ENCODE data around the gene ARID5B.

The ARID5B gene

DNA sequence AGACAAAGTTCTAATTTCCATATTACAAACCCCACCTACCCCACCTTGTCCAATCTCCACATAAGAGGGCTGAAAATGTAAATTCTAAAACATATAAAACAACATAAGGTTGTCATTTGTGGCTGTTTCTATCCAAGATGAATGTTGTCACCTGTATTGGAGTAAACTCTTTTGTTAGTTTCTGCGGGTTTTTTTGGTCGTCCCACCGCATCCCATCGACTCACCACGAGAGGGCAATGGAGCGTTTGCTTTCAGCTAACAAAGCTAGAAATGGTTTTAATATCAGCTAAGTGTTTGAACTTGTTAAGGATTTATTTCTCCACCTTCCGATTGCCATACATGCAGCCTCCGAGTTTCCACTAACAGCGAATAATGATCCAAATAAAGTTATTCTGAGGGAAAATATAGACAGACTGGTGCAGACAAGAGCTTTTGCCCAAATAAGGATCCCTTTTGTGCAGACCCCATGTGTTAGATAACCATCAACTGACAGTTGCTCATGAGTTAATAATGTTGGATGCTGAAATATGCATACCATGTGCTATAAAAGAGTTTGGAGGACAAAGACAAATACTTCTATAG is 137.2 kb downstream of the ARID5B start:
- peak; percentile 62 for DNase-seq

DNA sequence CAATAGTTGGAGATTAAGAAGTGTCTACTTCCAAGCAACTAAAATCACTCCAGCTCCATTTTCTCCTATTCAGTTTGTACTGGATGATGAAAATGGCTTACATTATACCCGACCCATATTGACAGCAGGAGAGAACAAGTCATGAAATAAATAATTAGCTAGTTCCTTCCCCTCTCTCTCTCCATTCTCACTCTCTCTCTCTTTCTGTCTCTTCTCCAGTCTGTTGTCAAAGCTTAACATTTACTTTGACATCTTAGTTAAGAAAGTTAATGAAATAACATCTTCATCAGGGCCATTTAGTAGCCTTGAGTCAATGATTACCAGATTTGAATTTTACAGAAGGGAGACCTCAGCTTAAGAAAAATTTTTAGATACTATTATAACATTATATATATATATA is 138.5 kb downstream of the ARID5B start:
- no peak for DNase-seq

DNA sequence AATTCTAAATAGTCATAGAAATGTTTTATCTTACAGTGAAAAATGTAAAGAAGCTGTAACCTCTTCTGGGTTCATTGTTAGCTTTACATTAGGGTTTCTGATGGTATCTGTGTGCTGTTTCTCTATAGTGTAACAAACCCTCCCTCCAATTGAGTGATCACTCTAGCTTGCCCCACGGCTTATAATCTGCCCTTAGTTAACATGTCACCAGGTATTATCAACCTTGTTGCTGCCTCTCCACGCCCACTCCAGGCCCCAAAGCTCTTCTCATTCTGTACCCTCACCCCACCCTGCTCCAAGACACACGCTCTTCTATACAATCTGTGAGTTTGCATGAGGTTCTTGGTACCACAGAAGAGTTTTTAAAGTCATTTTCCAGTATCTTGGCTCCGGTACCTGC is 139.4 kb downstream of the ARID5B start:
- no peak for DNase-seq

DNA sequence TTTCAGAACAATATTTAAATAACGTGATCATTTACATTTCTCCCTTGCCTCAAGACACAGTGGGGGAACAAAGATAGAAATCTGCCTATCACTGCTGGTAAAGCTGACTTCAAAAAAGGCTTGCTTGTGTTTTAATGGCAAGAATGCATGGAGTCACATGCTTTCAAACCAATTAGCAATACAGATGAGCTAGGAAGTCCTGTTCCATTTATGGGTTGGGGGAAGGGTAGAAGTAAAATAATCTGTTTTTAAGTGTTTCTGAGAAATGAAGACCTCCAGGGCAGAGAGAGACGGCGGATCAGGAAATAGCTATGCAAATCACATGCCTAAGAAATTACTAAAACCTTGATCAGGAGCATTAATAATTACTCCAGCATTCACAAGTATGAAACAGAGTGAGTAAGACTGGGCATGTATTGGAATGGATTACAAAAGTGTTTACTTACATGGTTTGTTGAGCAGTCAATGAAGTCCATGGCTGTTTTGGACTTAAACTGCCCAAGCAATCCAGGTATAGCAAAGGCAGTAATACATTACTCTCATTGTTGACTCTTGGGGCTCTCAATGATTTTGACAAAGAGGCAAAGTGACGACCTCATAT is 142.0 kb downstream of the ARID5B start:
- no peak for DNase-seq

DNA sequence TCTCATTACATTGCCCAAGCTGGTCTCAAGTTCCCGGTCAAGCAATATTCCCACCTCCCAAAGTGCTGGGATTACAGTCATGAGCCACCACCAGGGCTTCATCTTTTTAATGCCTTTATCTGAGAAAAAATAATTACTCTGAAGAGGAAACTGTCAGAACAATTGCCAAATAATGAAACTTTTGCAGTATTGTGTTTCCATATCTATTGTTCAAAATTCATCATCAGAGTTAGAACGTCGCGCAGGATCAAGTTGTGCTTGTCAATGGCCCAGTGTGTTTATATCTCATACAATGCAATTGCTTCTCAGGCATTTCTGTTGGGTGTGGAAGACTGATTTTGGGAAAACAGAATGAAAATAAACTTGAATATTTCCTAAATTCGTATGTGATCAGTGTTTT is 143.1 kb downstream of the ARID5B start:
- no peak for DNase-seq

DNA sequence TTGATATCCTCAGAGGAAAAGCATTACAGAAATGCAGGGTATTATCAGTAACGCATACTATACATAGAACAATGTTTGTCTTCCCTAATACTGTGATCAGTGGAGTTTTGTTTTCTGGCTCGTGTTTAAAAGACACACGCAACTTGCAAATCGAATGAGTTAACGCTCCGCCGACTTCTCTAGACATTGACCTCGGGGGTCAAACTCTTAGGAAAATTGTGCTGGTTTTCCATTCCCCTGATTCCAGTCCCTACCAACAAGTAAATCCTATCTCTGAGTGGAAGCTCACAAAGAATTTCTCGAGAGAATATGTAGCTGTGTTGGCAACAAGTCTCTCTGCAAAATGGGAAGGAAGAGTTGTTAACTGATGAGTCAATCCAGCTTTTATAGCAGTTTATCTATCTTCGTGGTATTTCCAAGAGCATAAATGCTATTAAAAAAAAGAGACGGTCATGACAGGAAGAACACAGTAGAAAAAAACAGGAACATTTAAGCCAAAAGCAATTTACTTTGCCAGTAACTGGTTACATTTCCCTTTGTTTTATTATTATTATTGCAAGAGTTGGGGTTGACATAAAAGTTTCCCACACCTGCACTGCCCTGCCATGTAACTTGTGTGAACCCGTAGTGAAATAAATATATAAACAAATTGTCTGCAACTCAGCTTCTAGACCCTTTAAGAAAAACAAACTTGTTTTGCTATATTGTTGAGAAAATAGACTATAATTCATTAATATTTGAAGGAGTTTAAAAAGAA is 144.4 kb downstream of the ARID5B start:
- DNase-seq = no peak

GRCh38 chr10:62046522-62047227 is 145.2 kb downstream of the ARID5B start:
- peak; percentile 15 for DNase-seq

DNA sequence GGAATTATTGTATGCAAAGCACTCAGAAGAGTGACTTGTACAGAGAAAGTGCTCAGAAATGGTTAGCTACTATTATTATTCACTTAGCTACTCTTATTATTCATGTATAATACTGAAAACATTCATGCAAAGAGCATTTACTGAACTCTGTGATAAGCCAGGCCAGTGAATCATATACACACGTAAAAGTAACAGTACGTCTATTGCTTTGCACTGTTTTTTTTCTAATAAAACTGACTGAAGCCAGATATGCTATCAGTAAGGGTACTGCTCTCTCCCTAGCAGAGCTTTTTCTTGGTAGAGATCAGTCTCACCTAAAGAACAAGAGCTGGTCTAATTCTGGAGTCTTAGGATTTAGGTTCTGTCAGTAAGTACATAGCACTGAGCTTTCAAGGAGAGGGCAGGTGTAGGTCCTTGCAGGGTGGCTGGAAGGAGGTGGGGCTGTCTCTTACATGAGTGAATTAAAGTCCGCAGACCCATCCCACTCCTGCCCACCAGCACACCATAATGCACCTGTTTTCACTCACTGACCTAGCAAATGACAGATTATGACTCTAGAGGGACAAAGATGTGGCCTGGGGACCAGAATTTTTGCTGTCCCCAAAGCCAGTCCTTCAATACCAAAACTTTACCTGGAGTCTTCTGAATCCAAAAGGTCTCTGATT is 145.9 kb downstream of the ARID5B start:
- no peak for DNase-seq

GRCh38 chr10:62047960-62048383 is 146.5 kb downstream of the ARID5B start:
- no peak for DNase-seq

DNA sequence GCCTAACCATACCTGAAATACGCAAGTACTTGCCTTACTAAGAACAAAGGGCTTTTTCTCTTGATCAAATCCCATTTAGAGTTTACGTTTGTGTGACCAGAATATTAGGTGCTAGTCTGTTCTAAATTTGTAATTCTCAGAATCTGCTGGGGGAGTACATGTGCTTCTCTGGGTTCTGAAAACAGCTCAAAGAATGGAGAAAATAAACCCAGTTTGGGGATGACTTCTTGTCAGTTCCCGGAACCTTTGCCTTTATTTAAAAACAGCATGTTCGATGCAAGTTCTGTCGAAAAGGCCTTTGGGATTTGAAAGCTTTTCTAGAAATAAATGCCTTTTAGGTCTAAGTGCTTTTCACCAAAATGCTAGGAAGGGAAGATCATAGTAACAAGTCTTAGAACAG is 147.0 kb downstream of the ARID5B start:
- no peak for DNase-seq

DNA sequence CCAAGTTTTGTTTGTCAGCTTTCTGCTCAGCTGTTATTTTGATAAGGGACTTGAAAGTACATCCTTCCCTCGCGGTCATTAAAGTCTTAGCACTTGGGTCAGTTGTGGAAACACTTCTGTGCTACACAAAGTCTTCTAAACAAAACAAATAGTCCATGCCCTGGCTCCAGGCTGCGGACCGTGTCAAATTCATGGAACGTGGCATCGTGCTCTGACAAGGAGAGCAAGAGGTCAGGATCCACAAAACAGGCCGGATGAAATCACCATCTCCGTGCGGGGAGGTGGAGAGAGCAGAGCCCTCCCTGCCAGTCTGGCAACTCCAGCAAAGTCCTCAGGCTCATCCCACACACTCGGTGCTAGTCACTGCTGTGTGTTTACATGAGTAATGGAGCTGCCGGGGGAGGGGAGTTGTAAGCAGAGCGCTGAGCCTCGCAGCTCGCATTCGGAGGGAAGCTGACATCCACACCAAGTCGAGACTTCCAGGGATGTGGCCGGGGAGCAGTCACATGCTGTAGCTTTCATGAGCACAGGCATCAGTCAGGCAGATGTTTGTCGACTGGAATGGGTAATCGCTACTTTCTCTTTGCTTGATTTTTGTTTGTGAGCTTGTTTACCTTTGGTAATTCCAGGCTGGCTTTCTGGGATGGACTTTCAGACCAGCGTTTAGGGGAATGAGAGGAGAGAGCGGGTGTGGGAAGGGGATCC is 147.6 kb downstream of the ARID5B start:
- no peak for DNase-seq

GRCh38 chr10:62049624-62050345 is 148.3 kb downstream of the ARID5B start:
- no peak for DNase-seq

GRCh38 chr10:62050346-62050892 is 148.9 kb downstream of the ARID5B start:
- DNase-seq = no peak

GRCh38 chr10:62050893-62051433 is 149.5 kb downstream of the ARID5B start:
- no peak for DNase-seq

- DNase-seq = no peak
Measured at GRCh38 chr10:62052276-62052675, 150.8 kb downstream of the ARID5B start.

GRCh38 chr10:62053860-62054259 is 152.4 kb downstream of the ARID5B start:
- DNase-seq = no peak

DNA sequence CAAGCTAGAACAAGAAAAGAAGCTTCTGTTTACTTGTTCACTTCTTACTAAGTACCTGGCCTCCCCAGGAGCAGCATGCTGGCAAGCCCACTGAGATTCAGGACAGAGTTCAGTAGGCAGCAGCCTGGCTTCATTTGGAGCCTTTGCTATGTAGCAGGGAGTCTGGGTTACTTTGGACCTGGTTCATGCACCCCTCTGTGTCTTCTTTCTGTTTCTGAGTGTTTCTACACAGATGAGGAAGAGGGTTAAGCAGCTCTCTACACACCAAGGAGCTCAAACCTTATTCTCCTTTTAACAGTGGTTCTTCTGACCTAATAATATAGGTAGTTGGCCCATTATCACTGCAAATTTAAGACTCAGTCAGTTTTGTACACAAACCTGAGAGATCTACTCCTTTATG is 152.9 kb downstream of the ARID5B start:
- no peak for DNase-seq

DNA sequence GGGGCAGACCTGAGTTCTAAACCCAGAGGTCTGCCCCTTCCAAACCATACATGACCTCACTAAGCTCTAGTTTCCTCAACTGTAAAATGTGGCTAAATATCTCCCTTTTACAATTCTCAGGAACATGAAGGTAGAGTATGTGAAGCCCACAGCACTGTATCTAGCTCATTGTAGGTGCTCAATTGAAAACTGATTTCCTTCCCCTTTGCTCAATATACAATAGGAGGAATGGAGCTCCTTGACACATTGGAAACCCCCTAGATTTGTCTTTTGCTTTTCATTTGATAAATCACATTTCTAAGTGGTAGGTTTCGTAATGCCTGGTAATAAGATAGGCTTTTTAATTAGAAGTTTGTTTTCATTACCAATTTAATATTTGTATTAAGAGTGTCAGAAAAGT is 153.3 kb downstream of the ARID5B start:
- DNase-seq = no peak

DNA sequence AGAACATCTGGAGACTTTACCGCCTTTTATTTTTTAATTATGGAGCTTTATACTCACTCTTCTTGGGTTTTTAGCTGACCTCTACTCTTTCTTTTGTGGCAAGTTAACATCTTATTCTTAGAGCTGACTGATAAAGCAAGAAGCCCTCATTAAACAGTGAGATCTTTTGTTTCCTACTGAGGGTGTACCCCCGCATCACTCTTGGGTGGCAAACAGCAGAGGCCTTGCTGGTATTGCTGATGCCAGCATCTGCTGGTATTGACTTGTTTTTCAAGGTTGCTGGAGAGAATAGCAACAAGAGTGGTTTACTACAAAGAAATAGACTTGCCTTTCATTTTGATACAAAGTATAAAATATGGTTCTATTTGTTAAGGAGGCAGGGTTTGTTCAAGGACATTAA is 154.7 kb downstream of the ARID5B start:
- DNase-seq = no peak

- DNase-seq = no peak
Measured at GRCh38 chr10:62056698-62057097, 155.2 kb downstream of the ARID5B start.

- no peak for DNase-seq
Measured at GRCh38 chr10:62057359-62057758, 155.9 kb downstream of the ARID5B start.

Measured in RPMI8226 (cell line).